Type B pancreatic cell (in vitro differentiated cells): ENCODE measurements around the gene ERC1. TPM values are rescaled to one million over a fixed set of nuclear protein-coding genes. Genes with fewer than 3 reads are reported as not detected.
A peak's percentile ranks its signal among the peaks of the same experiment; 100 is the strongest.
"Not testable (repeated sequence)": the region's sequence is repeated elsewhere in the genome, so short reads cannot be mapped to it uniquely, and the experiment has no call there.

Experiments
- DNase-seq: peaks from one replicate; pipeline ENCODE4 v3.0.0; 2021; ENCODE audit warnings: mixed read lengths; ENCODE audit not compliant: unreplicated experiment; ENCODE audit errors: extremely low spot score
- H3K27ac Mint-ChIP-seq: 2 replicates; pipeline ENCODE4 v1.8.0; 2021; ENCODE audit warnings: mild to moderate bottlenecking, mixed read lengths
- H3K27me3 Mint-ChIP-seq: 2 replicates; pipeline ENCODE4 v1.8.0; 2021; ENCODE audit warnings: mixed read lengths
- H3K36me3 Mint-ChIP-seq: 2 replicates; pipeline ENCODE4 v1.8.0; 2021; ENCODE audit warnings: mixed read lengths
- H3K4me1 Mint-ChIP-seq: one replicate; pipeline ENCODE4 v1.8.0; 2021; ENCODE audit warnings: mixed read lengths; ENCODE audit not compliant: unreplicated experiment
- H3K4me3 Mint-ChIP-seq: 2 replicates; pipeline ENCODE4 v1.8.0; 2021; ENCODE audit warnings: mild to moderate bottlenecking, mixed read lengths
- H3K9me3 Mint-ChIP-seq: 2 replicates; pipeline ENCODE4 v1.8.0; 2021; ENCODE audit warnings: mixed read lengths
- CTCF ChIP-seq: fragments of 200-600 bp; sonication (generic); conservative IDR thresholded peaks from 2 replicates; pipeline ENCODE4 v1.5.0; 2021; ENCODE audit warnings: antibody characterized with exemption, mild to moderate bottlenecking
- total RNA-seq: library from RNA; stranded (reverse); gene quantifications from 2 replicates; pipeline ENCODE4 v1.2.1, GENCODE V29; 2021; ENCODE audit warnings: low replicate concordance

The ERC1 gene
- total RNA-seq, 1 donor from 2014 or later, result 62.8 TPM

DNA sequence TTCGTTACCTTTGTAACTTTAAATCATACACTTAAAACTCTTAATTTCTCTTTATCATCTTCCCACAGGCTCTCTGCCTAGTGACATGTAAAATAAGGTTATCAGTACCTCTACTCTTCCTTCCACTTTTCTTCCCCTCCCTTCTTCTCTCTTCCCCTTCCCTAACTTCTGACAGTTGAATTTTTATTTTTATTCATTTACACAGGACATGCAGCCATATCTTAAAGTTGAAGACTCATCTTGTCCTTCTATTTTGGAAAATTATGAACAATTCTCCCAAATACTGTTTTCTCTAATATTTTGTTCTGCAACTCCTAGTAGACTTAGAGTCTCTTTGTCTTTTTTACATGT lies 339.4 kb downstream of the ERC1 start:
- Mint-ChIP-seq H3K27ac (no peak overlapping the region), H3K4me3 (no peak overlapping the region), H3K9me3 (peaks cover 10% of the 10 kb centered on the region), H3K4me1 (peaks cover 5% of the 10 kb centered on the region), H3K36me3 (peaks cover 47% of the 10 kb centered on the region), H3K27me3 (no peaks in the 10 kb centered on the region)
- no peak for DNase-seq
- no peak for TF ChIP-seq CTCF

- H3K4me3 Mint-ChIP-seq, result peak overlapping the region; percentile 62
- TF ChIP-seq CTCF, result no peak
- DNase-seq, result no peak
- peaks cover 58% of the 10 kb centered on the region for H3K36me3 Mint-ChIP-seq
- peak overlapping the region; percentile 81 for H3K27ac Mint-ChIP-seq
- H3K9me3 Mint-ChIP-seq, result peaks cover 10% of the 10 kb centered on the region
- H3K4me1 Mint-ChIP-seq, result peaks cover 5% of the 10 kb centered on the region
- no peaks in the 10 kb centered on the region for H3K27me3 Mint-ChIP-seq
These were observed 341.3 kb downstream of the ERC1 start for GRCh38 chr12:1332327-1332726.

GRCh38 chr12:1338483-1339177 lies 347.6 kb downstream of the ERC1 start:
- no peak for DNase-seq
- Mint-ChIP-seq H3K4me3 (no peak overlapping the region), H3K4me1 (no peaks in the 10 kb centered on the region), H3K36me3 (peaks cover 38% of the 10 kb centered on the region), H3K27me3 (no peaks in the 10 kb centered on the region), H3K9me3 (no peaks in the 10 kb centered on the region), H3K27ac (no peak overlapping the region)
- no peak for TF ChIP-seq CTCF

GRCh38 chr12:1339178-1339541 lies 348.1 kb downstream of the ERC1 start:
- H3K4me1 Mint-ChIP-seq, H3K27me3 Mint-ChIP-seq, H3K27ac Mint-ChIP-seq, H3K9me3 Mint-ChIP-seq, H3K4me3 Mint-ChIP-seq, DNase-seq: not testable (repeated sequence)
- H3K36me3 Mint-ChIP-seq, result peaks cover 34% of the 10 kb centered on the region

GRCh38 chr12:1339618-1340319 lies 348.7 kb downstream of the ERC1 start:
- no peak for DNase-seq
- no peak for TF ChIP-seq CTCF
- peaks cover 4% of the 10 kb centered on the region for H3K4me1 Mint-ChIP-seq
- H3K27me3 Mint-ChIP-seq, result no peaks in the 10 kb centered on the region
- no peak overlapping the region for H3K27ac Mint-ChIP-seq
- no peaks in the 10 kb centered on the region for H3K9me3 Mint-ChIP-seq
- H3K36me3 Mint-ChIP-seq, result peaks cover 31% of the 10 kb centered on the region
- H3K4me3 Mint-ChIP-seq, result no peak overlapping the region

DNA sequence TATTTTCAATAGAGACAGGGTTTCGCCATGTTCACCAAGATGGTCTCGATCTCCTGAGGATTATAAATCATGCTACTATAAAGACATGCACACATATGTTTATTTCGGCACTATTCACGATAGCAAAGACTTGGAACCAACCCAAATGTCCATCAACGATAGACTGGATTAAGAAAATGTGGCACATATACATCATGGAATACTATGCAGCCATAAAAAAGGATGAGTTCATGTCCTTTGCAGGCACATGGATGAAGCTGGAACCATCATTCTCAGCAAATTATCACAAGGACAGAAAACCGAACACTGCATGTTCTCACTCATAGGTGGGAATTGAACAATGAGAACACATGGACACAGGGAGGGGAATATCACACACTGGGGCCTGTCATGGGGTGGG lies 350.2 kb downstream of the ERC1 start:
- not testable (repeated sequence) for H3K27me3 Mint-ChIP-seq
- peaks cover 25% of the 10 kb centered on the region for H3K36me3 Mint-ChIP-seq

More for the DNA sequence above, 350.2 kb downstream of the ERC1 start:
- H3K4me3 Mint-ChIP-seq, H3K27ac Mint-ChIP-seq, H3K9me3 Mint-ChIP-seq, DNase-seq, H3K4me1 Mint-ChIP-seq: not testable (repeated sequence)
